GM12878 (cell line): ENCODE measurements around the gene TNFRSF14. TPM values are rescaled to one million over a fixed set of nuclear protein-coding genes. Genes with fewer than 3 reads are reported as not detected.

ENCODE experiments used
- ATAC-seq: fragments of 200-7000 bp; cut with Tn5 transposase; 3 replicates; pipeline ENCODE4 v1.9.1; 2020; ENCODE audit warnings: mild to moderate bottlenecking, moderate library complexity
- BruUV-seq: library from RNA; stranded (reverse); fragments of 400-500 nt; replicated peaks from 2 replicates; lab custom pipeline; 2021; lab: Mats Ljungman, UMichigan
- CTCF ChIA-PET: fragments of 300-600 bp; sonication (Branson Sonifier 250); formaldehyde crosslinking; extraction: SDS; loops from one replicate; lab custom pipeline; 2021; ENCODE audit warnings: inconsistent platforms; lab: Yijun Ruan, JAX
- POLR2A ChIA-PET: fragments of 350-600 bp; formaldehyde crosslinking; extraction: SDS; loops from one replicate; lab custom pipeline; 2021; ENCODE audit warnings: inconsistent platforms; lab: Charles Lee
- RAD21 ChIA-PET: fragments of 300-600 bp; sonication (Branson Sonifier 250); formaldehyde crosslinking; loops from one replicate; lab custom pipeline; 2023; ENCODE audit warnings: antibody characterized with exemption; ENCODE audit not compliant: unreplicated experiment; lab: Charles Lee
- SMC1A ChIA-PET: fragments of 300-600 bp; sonication (Branson Sonifier 250); formaldehyde crosslinking; loops from one replicate; lab custom pipeline; 2023; ENCODE audit not compliant: unreplicated experiment, uncharacterized antibody; lab: Charles Lee
- DNase-seq: peaks from one replicate; pipeline ENCODE4 v3.0.0-alpha.2; 2011; ENCODE audit warnings: low read depth, low spot score
- FAIRE-seq: peaks from 3 replicates; lab custom pipeline; 2011; peaks lifted over from hg19 to GRCh38; lab: Jason Lieb, UNC
- H2AFZ ChIP-seq: 2 replicates; pipeline ENCODE4 v1.6.0; 2011; ENCODE audit warnings: low read depth, low read length, control low read depth; ENCODE audit not compliant: control insufficient read depth
- H3K27ac ChIP-seq: 2 replicates; pipeline ENCODE4 v1.5.1; 2011; ENCODE audit warnings: control low read depth; ENCODE audit not compliant: control insufficient read depth, insufficient read depth
- H3K27me3 ChIP-seq, 2 experiments: replicated peaks in 1 of 2; 2 replicates each; pipeline versions ENCODE4 v1.6.0 to v1.6.1; 2011; ENCODE audit warnings: low read length in 1 of 2; ENCODE audit not compliant: control insufficient read depth in 2 of 2, insufficient read depth in 2 of 2
- H3K36me3 ChIP-seq, 2 experiments: 2 replicates each; pipeline ENCODE4 v1.5.1; 2011; ENCODE audit warnings: low read length in 1 of 2; ENCODE audit not compliant: control insufficient read depth in 2 of 2, insufficient read depth in 2 of 2
- H3K4me1 ChIP-seq: 2 replicates; pipeline ENCODE4 v1.6.1; 2011; ENCODE audit warnings: mild to moderate bottlenecking, low read length, moderate library complexity, mixed read lengths; ENCODE audit not compliant: control insufficient read depth, insufficient read depth
- H3K4me2 ChIP-seq: 2 replicates; pipeline ENCODE4 v1.6.0; 2011; ENCODE audit warnings: control low read depth; ENCODE audit not compliant: control insufficient read depth, insufficient read depth
- H3K4me3 ChIP-seq: fragments of 200-600 bp; sonication (generic); 2 replicates; pipeline ENCODE4 v1.5.1; 2016
- H3K79me2 ChIP-seq: 2 replicates; pipeline ENCODE4 v1.6.0; 2011; ENCODE audit warnings: low read length; ENCODE audit not compliant: control insufficient read depth, insufficient read depth
- H3K9ac ChIP-seq: 2 replicates; pipeline ENCODE4 v1.8.0; 2011; ENCODE audit warnings: low read length, control low read depth, mixed read lengths; ENCODE audit not compliant: control insufficient read depth, insufficient read depth
- H3K9me3 ChIP-seq: replicated peaks from 3 replicates; pipeline ENCODE4 v1.5.1; 2011; ENCODE audit warnings: mild to moderate bottlenecking, low read length; ENCODE audit not compliant: control insufficient read depth, insufficient read depth
- H4K20me1 ChIP-seq: 2 replicates; pipeline ENCODE4 v1.6.0; 2011; ENCODE audit not compliant: control insufficient read depth, insufficient read depth
- ATF7 ChIP-seq: fragments of 450-650 bp; IDR thresholded peaks from 2 replicates; pipeline ENCODE4 v1.6.1; 2016; ENCODE audit warnings: low read depth, mild to moderate bottlenecking
- BRCA1 ChIP-seq: IDR thresholded peaks from 2 replicates; pipeline ENCODE4 v1.6.1; 2011; ENCODE audit warnings: low read depth, low read length, improper control_type of control experiment
- CBFB ChIP-seq: IDR thresholded peaks from 2 replicates; pipeline ENCODE4 v1.6.1; 2016; ENCODE audit warnings: antibody characterized with exemption, low read depth
- CEBPB ChIP-seq, 2 experiments: fragments of 150-350 bp in 1 of 2; IDR thresholded peaks; 2 replicates each; pipeline ENCODE4 v1.6.1; 2012 to 2014; ENCODE audit warnings: low read depth in 2 of 2, low read length in 2 of 2, borderline replicate concordance in 1 of 2, inconsistent platforms in 1 of 2
- CUX1 ChIP-seq: IDR thresholded peaks from 2 replicates; pipeline ENCODE4 v1.6.1; 2012; ENCODE audit warnings: improper control_type of control experiment, low read depth, low read length; ENCODE audit not compliant: insufficient replicate concordance
- ELK1 ChIP-seq: IDR thresholded peaks from 2 replicates; pipeline ENCODE4 v1.6.1; 2012; ENCODE audit warnings: low read depth, low read length, improper control_type of control experiment
- MTA3 ChIP-seq: IDR thresholded peaks from 2 replicates; pipeline ENCODE4 v1.6.1; 2012; ENCODE audit warnings: low read length, inconsistent platforms, borderline replicate concordance
- NFXL1 ChIP-seq: fragments of 450-650 bp; IDR thresholded peaks from 2 replicates; pipeline ENCODE4 v1.6.1; 2017; ENCODE audit warnings: antibody characterized with exemption, mild to moderate bottlenecking, borderline replicate concordance
- RCOR1 ChIP-seq: conservative IDR thresholded peaks from 2 replicates; pipeline ENCODE4 v1.6.1; 2012; ENCODE audit warnings: low read depth, low read length, improper control_type of control experiment
- RFX5 ChIP-seq: IDR thresholded peaks from 2 replicates; pipeline ENCODE4 v1.6.1; 2011; ENCODE audit warnings: low read depth, low read length, improper control_type of control experiment
- TCF12 ChIP-seq: IDR thresholded peaks from 2 replicates; pipeline ENCODE4 v1.6.1; 2011; ENCODE audit warnings: low read depth, mild to moderate bottlenecking, low read length
- WGBS: methylation state at CpG from one replicate; pipeline ENCODE4 v1.1.6; 2016; ENCODE audit warnings: low lambda C conversion rate; ENCODE audit not compliant: insufficient replicate concordance, insufficient coverage; ENCODE audit errors: missing lambda C conversion rate; 5-methylcytosine and 5-hydroxymethylcytosine counted together
- in situ Hi-C: fragments of 300-500 bp; cut with MboI; formaldehyde crosslinking; loops from 9 replicates; pipeline ENCODE4 v1.14.3; 2018; ENCODE audit warnings: mixed read lengths
- intact Hi-C: fragments of 100-400 bp; cut with micrococcal nuclease; formaldehyde crosslinking; loops from one replicate; pipeline ENCODE4 v1.14.2; 2022; ENCODE audit not compliant: unreplicated experiment
- polyA plus RNA-seq, 11 experiments: library from polyadenylated mRNA; depleted of rRNA in 4 of 11; unstranded in 6 of 11; stranded (reverse) in 5 of 11; fragments of >200 nt; fragmentation: Nextera tagmentation in 4 of 11; fragmentation: Illumina TruSeq in 1 of 11; extraction: Ambion mirVana in 4 of 11; extraction: Trizol in 1 of 11; gene quantifications; 1 replicate in 1 of 11; 2 replicates in 10 of 11; pipeline versions ENCODE4 v1.2.1 to v1.2.3, GENCODE V29; 2011 to 2016; ENCODE audit warnings: inconsistent platforms in 2 of 11, missing spikeins in 2 of 11, low read depth in 1 of 11
- total RNA-seq, 4 experiments: library from RNA; depleted of rRNA in 3 of 4; stranded (reverse); fragments of >200 nt in 3 of 4; fragmentation: Illumina TruSeq in 1 of 4; extraction: Trizol in 1 of 4; gene quantifications; 2 replicates each; pipeline versions ENCODE4 v1.2.1 to v1.2.3, GENCODE V29; 2013 to 2021

TNFRSF14 gene
- total and polyA plus RNA-seq, 10 of the 15 experiments (the other 5 are each of a cell fraction or from before 2014, with no cell fraction given), result 0.43 to 114 (median 41.5) TPM

- Histone ChIP-seq H3K27me3 (no peaks in the 10 kb centered on the region), H3K4me2 (no peak overlapping the region), H2AFZ (no peak overlapping the region), H3K9me3 (peaks cover 2% of the 10 kb centered on the region; the same call in 1 of the 3 replicates), H4K20me1 (no peaks in the 10 kb centered on the region), H3K79me2 (no peaks in the 10 kb centered on the region), H3K9ac (no peak overlapping the region), H3K27ac (no peak overlapping the region), H3K4me1 (peaks cover under 1% of the 10 kb centered on the region; the same call in 1 of the 2 replicates), H3K4me3 (no peak overlapping the region), H3K36me3 (no peaks in the 10 kb centered on the region)
- 91% methylated on average over 17 of the region's 17 CpGs for WGBS
- no peak for ATAC-seq
- ChIA-PET SMC1A (interaction anchor here (1.5 kb wide), 1 partner anchor 13 kb away, joined by 3 read pairs; no protein-coding TSS in a partner anchor), POLR2A (no interaction called here), RAD21 (no interaction called here), CTCF (no interaction called here)
- no peak for FAIRE-seq
- DNase-seq, result no peak
- no TSS peak for BruUV-seq
- intact Hi-C loops (no loop called here), in situ Hi-C loops (no loop called here)
- TF ChIP-seq NFXL1 (no peak), ELK1 (no peak), BRCA1 (no peak), CEBPB (IDR thresholded peaks at IDR 0.05; ENCODE audit: borderline replicate concordance in 1 of 2, low read depth in 2 of 2, low read length in 2 of 2) (no peak), CBFB (no peak), MTA3 (no peak), RCOR1 (no peak), TCF12 (no peak), ATF7 (no peak), RFX5 (no peak), CUX1 (no peak)
Measured at GRCh38 chr1:2570332-2570731, 14.2 kb downstream of the TNFRSF14 start.
